Hematopoietic multipotent progenitor cell treated with erythropoietin and hydrocortisone succinate and interleukin-3 and kit ligand, for 15 days (in vitro differentiated cells): ENCODE results near the gene MLPH.
A peak's percentile ranks its signal among the peaks of the same experiment; 100 is the strongest.

Experiments used
- DNase-seq: peaks from one replicate; pipeline ENCODE4 v3.0.0-alpha.2; 2015; ENCODE audit warnings: low spot score

The MLPH gene

GRCh38 chr2:237569041-237569440 lies 82.0 kb downstream of the MLPH start:
- no peak for DNase-seq

- no peak for DNase-seq
Measured at GRCh38 chr2:237569896-237570295, 82.8 kb downstream of the MLPH start.

GRCh38 chr2:237570776-237571335 lies 83.8 kb downstream of the MLPH start:
- no peak for DNase-seq

- no peak for DNase-seq
Measured at GRCh38 chr2:237571551-237571950, 84.5 kb downstream of the MLPH start.

- DNase-seq, result peak; percentile 73
Measured at GRCh38 chr2:237572021-237572741, 85.1 kb downstream of the MLPH start.

- DNase-seq, result no peak
Measured at GRCh38 chr2:237572742-237573101, 85.7 kb downstream of the MLPH start.

GRCh38 chr2:237573721-237574415 lies 86.8 kb downstream of the MLPH start:
- no peak for DNase-seq

- DNase-seq, result no peak
Measured at GRCh38 chr2:237574467-237574866, 87.4 kb downstream of the MLPH start.

- no peak for DNase-seq
Measured at GRCh38 chr2:237574894-237575868, 88.1 kb downstream of the MLPH start.

GRCh38 chr2:237575869-237576862 lies 89.1 kb downstream of the MLPH start:
- DNase-seq, result no peak

GRCh38 chr2:237576974-237577373 lies 89.9 kb downstream of the MLPH start:
- DNase-seq, result no peak

GRCh38 chr2:237577458-237577857 lies 90.4 kb downstream of the MLPH start:
- no peak for DNase-seq

GRCh38 chr2:237577956-237578870 lies 91.2 kb downstream of the MLPH start:
- no peak for DNase-seq

- DNase-seq, result no peak
Measured at GRCh38 chr2:237581326-237581725, 94.3 kb downstream of the MLPH start.

GRCh38 chr2:237581751-237582746 lies 95.0 kb downstream of the MLPH start:
- DNase-seq, result no peak

GRCh38 chr2:237583385-237584295 lies 96.6 kb downstream of the MLPH start:
- DNase-seq, result no peak

- DNase-seq, result no peak
Measured at GRCh38 chr2:237585590-237586221, 98.7 kb downstream of the MLPH start.
